GM23338 (cell line): ENCODE results near the gene TRMT5. TPM values are rescaled to one million over a fixed set of nuclear protein-coding genes. Genes with fewer than 3 reads are reported as not detected.

Source experiments
- ATAC-seq: fragments of 200-7000 bp; cut with Tn5 transposase; 3 replicates; pipeline ENCODE4 v1.9.1; 2020
- DNase-seq: peaks from one replicate; pipeline ENCODE4 v3.0.0-alpha.2; 2015; ENCODE audit warnings: low spot score
- H2AFZ ChIP-seq: fragments of 200-600 bp; sonication (generic); 2 replicates; pipeline ENCODE4 v1.8.0; 2016; ENCODE audit warnings: antibody characterized with exemption, mild to moderate bottlenecking, moderate library complexity
- H3F3A ChIP-seq: fragments of 200-600 bp; sonication (generic); replicated peaks from 2 replicates; pipeline ENCODE4 v1.8.0; 2017; ENCODE audit warnings: antibody characterized with exemption, mixed run types, low read depth
- H3K27ac ChIP-seq: fragments of 200-600 bp; sonication (generic); 2 replicates; pipeline ENCODE4 v1.6.1; 2016; ENCODE audit warnings: low read depth
- H3K27me3 ChIP-seq: fragments of 200-600 bp; sonication (generic); 2 replicates; pipeline ENCODE4 v1.8.0; 2016; ENCODE audit warnings: mild to moderate bottlenecking, mixed run types, moderate library complexity; ENCODE audit not compliant: insufficient read depth
- H3K36me3 ChIP-seq: fragments of 200-600 bp; sonication (generic); 2 replicates; pipeline ENCODE4 v1.8.0; 2016; ENCODE audit warnings: mild to moderate bottlenecking; ENCODE audit not compliant: insufficient read depth
- H3K4me1 ChIP-seq: fragments of 200-600 bp; sonication (generic); 2 replicates; pipeline ENCODE4 v1.8.0; 2016; ENCODE audit warnings: mild to moderate bottlenecking, moderate library complexity; ENCODE audit not compliant: insufficient read depth
- H3K4me2 ChIP-seq: fragments of 200-600 bp; sonication (generic); 2 replicates; pipeline ENCODE4 v1.7.1; 2017; ENCODE audit warnings: mixed run types
- H3K4me3 ChIP-seq: fragments of 200-600 bp; sonication (generic); 2 replicates; pipeline ENCODE4 v1.6.1; 2016; ENCODE audit warnings: mixed run types
- H3K79me2 ChIP-seq: fragments of 200-600 bp; sonication (generic); replicated peaks from 2 replicates; pipeline ENCODE4 v1.8.0; 2017; ENCODE audit warnings: mild to moderate bottlenecking; ENCODE audit not compliant: insufficient read depth
- H3K9me2 ChIP-seq: fragments of 200-600 bp; sonication (generic); 2 replicates; pipeline ENCODE4 v1.8.0; 2017; ENCODE audit not compliant: insufficient read depth
- H4K20me1 ChIP-seq: fragments of 200-600 bp; sonication (generic); replicated peaks from 2 replicates; pipeline ENCODE4 v1.8.0; 2017; ENCODE audit warnings: mild to moderate bottlenecking; ENCODE audit not compliant: insufficient read depth
- H3K27ac Mint-ChIP-seq: 2 replicates; pipeline ENCODE4 v1.8.0; 2020; ENCODE audit warnings: inconsistent platforms, mild to moderate bottlenecking, moderate library complexity, mixed read lengths
- H3K27me3 Mint-ChIP-seq: 3 replicates; pipeline ENCODE4 v1.8.0; 2022; ENCODE audit warnings: low read depth, mild to moderate bottlenecking, moderate library complexity, mixed read lengths, inconsistent platforms; ENCODE audit not compliant: insufficient read depth, poor library complexity
- H3K36me3 Mint-ChIP-seq: 3 replicates; pipeline ENCODE4 v1.8.0; 2021; ENCODE audit warnings: low read depth, mild to moderate bottlenecking, inconsistent platforms, moderate library complexity, mixed read lengths
- H3K4me1 Mint-ChIP-seq: 3 replicates; pipeline ENCODE4 v1.8.0; 2020; ENCODE audit warnings: mild to moderate bottlenecking, inconsistent platforms, mixed read lengths
- H3K4me3 Mint-ChIP-seq: 3 replicates; pipeline ENCODE4 v1.8.0; 2021; ENCODE audit warnings: moderate library complexity, mild to moderate bottlenecking, inconsistent platforms, mixed read lengths
- H3K9me3 Mint-ChIP-seq: 3 replicates; pipeline ENCODE4 v1.8.0; 2020; ENCODE audit warnings: moderate library complexity, mild to moderate bottlenecking, inconsistent platforms, mixed read lengths
- CREB1 ChIP-seq: fragments of 250-450 bp; sonication (Bioruptor Pico); IDR thresholded peaks from 2 replicates; pipeline ENCODE4 v1.5.0; 2020; ENCODE audit warnings: low read depth, mild to moderate bottlenecking, moderate library complexity
- CTCF ChIP-seq, 2 experiments: fragments of 200-600 bp in 1 of 2; sonication (generic) in 1 of 2; conservative IDR thresholded peaks; 2 replicates each; pipeline versions ENCODE4 v1.5.1 to v1.6.1; 2016 to 2017; ENCODE audit warnings: antibody characterized with exemption in 2 of 2, low read depth in 2 of 2, mild to moderate bottlenecking in 2 of 2, moderate library complexity in 1 of 2
- ETS1 ChIP-seq: IDR thresholded peaks from 2 replicates; pipeline ENCODE4 v1.6.1; 2016; ENCODE audit warnings: antibody characterized with exemption
- EZH2 ChIP-seq: fragments of 200-600 bp; sonication (generic); IDR thresholded peaks from one replicate; pipeline ENCODE4 v1.8.0; 2017; ENCODE audit warnings: antibody characterized with exemption, mild to moderate bottlenecking, low read depth; ENCODE audit not compliant: unreplicated experiment
- EZH2phosphoT487 ChIP-seq: fragments of 200-600 bp; sonication (generic); IDR thresholded peaks from one replicate; pipeline ENCODE4 v1.8.1; 2018; ENCODE audit warnings: antibody characterized with exemption; ENCODE audit not compliant: unreplicated experiment
- JUNB ChIP-seq: IDR thresholded peaks from one replicate; pipeline ENCODE4 v1.6.1; 2016; ENCODE audit warnings: antibody characterized with exemption; ENCODE audit not compliant: unreplicated experiment
- NANOG ChIP-seq: IDR thresholded peaks from 2 replicates; pipeline ENCODE4 v1.6.1; 2016; ENCODE audit warnings: antibody characterized with exemption, borderline replicate concordance
- POLR2AphosphoS5 ChIP-seq: IDR thresholded peaks from 2 replicates; pipeline ENCODE4 v1.6.1; 2016; ENCODE audit warnings: antibody characterized with exemption, low read depth
- REST ChIP-seq: IDR thresholded peaks from one replicate; pipeline ENCODE4 v1.6.1; 2018; ENCODE audit warnings: antibody characterized with exemption; ENCODE audit not compliant: unreplicated experiment
- STAT1 ChIP-seq: IDR thresholded peaks from one replicate; pipeline ENCODE4 v1.6.1; 2016; ENCODE audit warnings: antibody characterized with exemption; ENCODE audit not compliant: unreplicated experiment
- ZNF114 ChIP-seq: fragments of 250-450 bp; sonication (Bioruptor Pico); IDR thresholded peaks from 2 replicates; pipeline ENCODE4 v1.5.0; 2020; ENCODE audit warnings: mild to moderate bottlenecking, moderate library complexity
- ZNF331 ChIP-seq: fragments of 250-450 bp; sonication (Bioruptor Pico); IDR thresholded peaks from 2 replicates; pipeline ENCODE4 v1.5.0; 2020; ENCODE audit warnings: low read depth, mild to moderate bottlenecking, moderate library complexity
- ZNF462 ChIP-seq: fragments of 250-450 bp; sonication (Bioruptor Pico); IDR thresholded peaks from 2 replicates; pipeline ENCODE4 v1.5.0; 2020; ENCODE audit warnings: mild to moderate bottlenecking, moderate library complexity
- polyA plus RNA-seq: library from polyadenylated mRNA; unstranded; fragments of >200 nt; fragmentation: Nextera tagmentation; extraction: Ambion mirVana; gene quantifications from 2 replicates; pipeline ENCODE4 v1.2.1, GENCODE V29; 2016
- total RNA-seq: library from RNA; depleted of rRNA; stranded (reverse); fragments of >200 nt; shearing (Covaris generic); gene quantifications from 2 replicates; pipeline ENCODE4 v1.2.3, GENCODE V29; 2014

Gene TRMT5
- total and polyA plus RNA-seq, 2 experiments from 2014 or later, result 9.8 to 18.4 TPM

GRCh38 chr14:60986500-60986899 lies 5.6 kb upstream of the TRMT5 start (continued):
- TF ChIP-seq ZNF462 (CRISPR knock-in tag) (no peak), ZNF331 (CRISPR knock-in tag) (no peak), NANOG (no peak)

GRCh38 chr14:60984196-60984595 lies 3.3 kb upstream of the TRMT5 start:
- Histone ChIP-seq H3K36me3 (no peaks in the 10 kb centered on the region), H3K79me2 (peaks cover 23% of the 10 kb centered on the region), H3K9me2 (no peaks in the 10 kb centered on the region), H4K20me1 (no peaks in the 10 kb centered on the region), H3K27me3 (no peaks in the 10 kb centered on the region), H3K4me2 (no peak overlapping the region), H3K4me3 (no peak overlapping the region), H3K27ac (no peak overlapping the region), H2AFZ (no peak overlapping the region), H3F3A (no peaks in the 10 kb centered on the region), H3K4me1 (peaks cover 5% of the 10 kb centered on the region; the same call in 1 of the 2 replicates)
- Mint-ChIP-seq H3K27ac (no peak overlapping the region), H3K36me3 (peaks cover 2% of the 10 kb centered on the region; the same call in 2 of the 3 replicates), H3K27me3 (no peaks in the 10 kb centered on the region), H3K4me3 (no peak overlapping the region), H3K4me1 (peaks cover 10% of the 10 kb centered on the region; the same call in 2 of the 3 replicates), H3K9me3 (no peaks in the 10 kb centered on the region)
- DNase-seq (no peak), ATAC-seq (no peak)
- no peak for TF ChIP-seq STAT1
- no peak for TF ChIP-seq REST
- TF ChIP-seq EZH2phosphoT487, result no peak
- TF ChIP-seq NANOG, result no peak
- TF ChIP-seq POLR2AphosphoS5, result no peak
- TF ChIP-seq CREB1 (CRISPR knock-in tag), result no peak
- no peak for TF ChIP-seq EZH2
- TF ChIP-seq ZNF114, result no peak
- TF ChIP-seq JUNB, result no peak
- TF ChIP-seq ZNF331 (CRISPR knock-in tag), result no peak
- TF ChIP-seq CTCF (conservative IDR thresholded peaks at IDR 0.05; ENCODE audit: low read depth in 2 of 2), result no peak
- no peak for TF ChIP-seq ETS1
